Activated naive CD8-positive, alpha-beta T cell treated with anti-CD3 and anti-CD28 coated beads, Interleukin-2, amount 10 ng/mL, durations not matched to agents 7 days and 5 days (primary cell): Measurements from ENCODE around the gene ANKMY2. TPM values are rescaled to one million over a fixed set of nuclear protein-coding genes. Genes with fewer than 3 reads are reported as not detected.
"Not testable (repeated sequence)": the region's sequence is repeated elsewhere in the genome, so short reads cannot be mapped to it uniquely, and the experiment has no call there.

Source experiments
- ATAC-seq: fragments of 150-1000 bp; cut with Tn5 transposase; one replicate; pipeline ENCODE4 v1.10.0; 2021; ENCODE audit warnings: low read depth, moderate library complexity
- POLR2A ChIA-PET: fragments of 350-600 bp; sonication (Branson Sonifier 250); formaldehyde crosslinking; loops from one replicate; lab custom pipeline; 2021; ENCODE audit warnings: antibody characterized with exemption; lab: Charles Lee
- DNase-seq: peaks from one replicate; pipeline ENCODE4 v3.0.0; 2021
- H3K27ac Mint-ChIP-seq: one replicate; pipeline ENCODE4 v1.8.0; 2022; ENCODE audit warnings: mild to moderate bottlenecking, mixed read lengths
- H3K27me3 Mint-ChIP-seq: one replicate; pipeline ENCODE4 v1.8.0; 2022; ENCODE audit warnings: mild to moderate bottlenecking, moderate library complexity, mixed read lengths
- H3K36me3 Mint-ChIP-seq: one replicate; pipeline ENCODE4 v1.8.0; 2021; ENCODE audit warnings: mild to moderate bottlenecking, mixed read lengths
- H3K4me1 Mint-ChIP-seq: one replicate; pipeline ENCODE4 v1.8.0; 2021; ENCODE audit warnings: mixed read lengths
- H3K4me3 Mint-ChIP-seq: one replicate; pipeline ENCODE4 v1.8.0; 2022; ENCODE audit warnings: mild to moderate bottlenecking, moderate library complexity, mixed read lengths
- H3K9me3 Mint-ChIP-seq: one replicate; pipeline ENCODE4 v1.8.0; 2021; ENCODE audit warnings: mixed read lengths
- total RNA-seq, 2 experiments: library from RNA; stranded (reverse); gene quantifications; one replicate each; pipeline ENCODE4 v1.2.3, GENCODE V29; 2021

The ANKMY2 gene
- total RNA-seq, 2 experiments from 2014 or later, result 14.3 to 18.7 TPM

DNA sequence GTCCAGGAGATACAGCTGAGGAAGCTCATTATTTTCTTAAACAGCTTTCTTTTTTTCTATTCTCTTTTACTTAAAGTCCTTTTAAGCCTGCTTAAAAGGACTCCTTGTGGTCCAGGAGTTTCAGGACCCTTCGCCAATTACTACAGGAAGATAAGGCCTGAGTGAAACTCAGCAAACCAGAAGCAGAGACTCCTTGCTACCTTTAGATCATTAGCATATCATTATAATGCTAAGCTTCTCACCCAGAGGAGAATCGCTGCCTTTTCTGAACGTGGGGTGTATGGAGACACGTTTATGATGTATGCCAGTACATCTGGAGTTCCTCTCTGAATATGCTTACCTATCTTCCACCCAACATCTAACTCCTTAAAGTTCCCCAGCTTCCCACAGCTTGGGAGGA is 47.5 kb downstream of the ANKMY2 start:
- POLR2A ChIA-PET, result no interaction called here
- DNase-seq, result no peak
- no peak for ATAC-seq

DNA sequence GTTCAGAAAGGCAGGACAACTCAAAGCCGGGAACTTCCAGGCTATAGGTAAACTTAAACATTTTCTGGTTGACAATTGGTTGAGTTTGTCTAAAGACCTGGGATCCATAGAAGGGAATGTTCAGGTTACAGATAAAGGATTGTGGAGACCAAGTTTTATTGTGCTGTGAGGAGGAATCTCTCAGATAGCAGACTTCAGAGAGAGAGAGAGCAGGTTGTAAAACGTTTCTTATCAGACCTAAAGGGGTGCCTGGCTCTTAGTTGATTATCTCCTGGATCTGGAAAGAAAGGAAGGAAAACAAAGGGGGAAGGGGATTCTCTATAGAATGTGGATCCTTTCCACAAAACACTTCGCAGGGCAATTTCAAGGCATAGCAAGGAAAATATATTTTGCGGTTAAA is 50.0 kb downstream of the ANKMY2 start:
- H3K9me3 Mint-ChIP-seq, POLR2A ChIA-PET, H3K4me3 Mint-ChIP-seq, H3K36me3 Mint-ChIP-seq, ATAC-seq, H3K27me3 Mint-ChIP-seq, H3K4me1 Mint-ChIP-seq, H3K27ac Mint-ChIP-seq, DNase-seq: not testable (repeated sequence)

More for the DNA sequence above, 47.5 kb downstream of the ANKMY2 start:
- no peaks in the 10 kb centered on the region for H3K27me3 Mint-ChIP-seq
- peaks cover 14% of the 10 kb centered on the region for H3K36me3 Mint-ChIP-seq
- no peaks in the 10 kb centered on the region for H3K4me1 Mint-ChIP-seq
- H3K27ac Mint-ChIP-seq, result no peak overlapping the region
- H3K4me3 Mint-ChIP-seq, result no peak overlapping the region
- no peaks in the 10 kb centered on the region for H3K9me3 Mint-ChIP-seq

DNA sequence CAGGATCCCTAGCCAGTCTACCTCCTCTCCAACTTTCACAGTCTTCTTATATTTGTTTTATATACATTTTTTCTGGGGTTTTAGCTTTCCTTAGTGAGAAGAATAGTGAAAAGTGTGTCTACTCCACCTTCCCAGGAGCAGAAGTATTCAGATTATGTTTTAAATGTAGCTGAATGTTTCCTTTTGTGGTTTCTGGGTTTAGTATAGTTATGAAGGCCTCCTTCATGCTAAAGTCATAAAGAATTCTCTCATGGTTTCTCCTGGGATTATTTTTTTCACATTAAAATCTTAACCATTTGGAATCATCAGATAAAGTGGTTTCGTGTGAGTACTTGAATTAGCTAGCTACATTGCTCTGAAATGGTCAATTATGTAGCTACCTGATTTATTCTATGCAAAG is 50.9 kb downstream of the ANKMY2 start:
- Mint-ChIP-seq H3K9me3 (no peaks in the 10 kb centered on the region), H3K27me3 (no peaks in the 10 kb centered on the region), H3K36me3 (peaks cover 8% of the 10 kb centered on the region), H3K4me3 (no peak overlapping the region), H3K27ac (no peak overlapping the region), H3K4me1 (no peaks in the 10 kb centered on the region)
- no peak for DNase-seq
- POLR2A ChIA-PET, result no interaction called here
- no peak for ATAC-seq

DNA sequence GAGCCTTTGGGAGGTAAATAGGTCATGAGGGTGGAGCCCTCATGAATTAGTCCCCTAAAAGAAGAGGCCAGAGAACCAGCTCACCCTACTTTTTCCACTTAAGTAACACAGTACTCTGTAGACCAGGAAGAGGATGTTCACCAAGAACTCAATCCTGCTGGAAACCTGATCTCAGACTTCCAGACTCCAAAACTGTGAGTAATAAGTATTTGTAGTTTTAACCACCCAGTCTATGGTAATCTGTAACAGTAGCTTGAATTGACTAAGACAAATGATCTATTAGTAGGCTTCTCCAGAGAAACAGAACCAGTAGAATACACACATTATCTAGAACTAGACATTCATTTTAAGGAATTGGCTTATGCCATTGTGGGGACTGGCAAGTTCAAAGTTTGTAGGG is 51.5 kb downstream of the ANKMY2 start:
- POLR2A ChIA-PET, result no interaction called here
- H3K4me3 Mint-ChIP-seq, result no peak overlapping the region

DNA sequence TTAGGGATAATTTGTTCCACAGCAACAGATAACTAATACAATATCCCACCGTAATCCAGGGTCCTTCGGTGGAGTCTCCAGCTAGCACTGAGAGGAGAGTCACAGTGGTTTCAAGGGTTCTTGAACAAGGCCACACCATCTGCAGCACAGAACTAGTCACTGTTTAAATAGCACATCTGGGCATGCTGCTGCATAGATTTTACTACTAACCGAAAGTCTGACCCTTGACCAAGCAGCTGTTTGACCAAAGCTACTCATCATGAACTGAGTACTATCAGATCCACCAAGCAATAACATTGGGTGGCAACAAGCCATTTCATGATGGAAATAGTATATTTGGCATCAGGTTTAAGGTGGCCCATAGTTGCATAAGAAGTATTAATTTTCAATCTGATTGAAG is 53.2 kb downstream of the ANKMY2 start:
- no peaks in the 10 kb centered on the region for H3K9me3 Mint-ChIP-seq
- POLR2A ChIA-PET, result no interaction called here
- peaks cover 3% of the 10 kb centered on the region for H3K36me3 Mint-ChIP-seq
- ATAC-seq (no peak), DNase-seq (no peak)
- no peak overlapping the region for H3K4me3 Mint-ChIP-seq
- no peak overlapping the region for H3K27ac Mint-ChIP-seq
- H3K4me1 Mint-ChIP-seq, result no peaks in the 10 kb centered on the region
- H3K27me3 Mint-ChIP-seq, result peaks cover 2% of the 10 kb centered on the region

More for the DNA sequence above, 51.5 kb downstream of the ANKMY2 start:
- no peak for DNase-seq
- Mint-ChIP-seq H3K27ac (no peak overlapping the region), H3K4me1 (no peaks in the 10 kb centered on the region), H3K36me3 (peaks cover 6% of the 10 kb centered on the region), H3K27me3 (peaks cover 2% of the 10 kb centered on the region), H3K9me3 (no peaks in the 10 kb centered on the region)
- ATAC-seq, result no peak

DNA sequence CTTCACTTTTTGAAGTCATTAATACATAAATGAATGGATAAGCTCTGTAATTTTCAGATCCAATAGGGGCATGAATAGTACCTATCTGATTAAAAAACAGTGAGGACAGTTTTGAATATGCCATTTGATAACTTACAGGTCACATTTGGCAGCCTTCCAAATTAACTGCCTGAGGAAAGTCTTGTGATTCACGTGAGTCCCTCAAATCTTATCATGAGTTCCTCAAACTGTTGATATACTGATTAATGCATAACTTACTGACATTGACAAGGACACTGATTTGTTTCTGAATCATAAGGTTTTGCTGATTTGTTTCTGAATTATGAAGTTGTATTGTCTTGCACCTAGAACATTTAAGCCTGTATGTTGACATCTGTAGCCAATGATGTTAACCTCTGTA is 55.1 kb downstream of the ANKMY2 start:
- POLR2A ChIA-PET, result no interaction called here
- ATAC-seq (no peak), DNase-seq (no peak)
- no peaks in the 10 kb centered on the region for H3K36me3 Mint-ChIP-seq
- H3K27ac Mint-ChIP-seq, result no peak overlapping the region
- no peaks in the 10 kb centered on the region for H3K4me1 Mint-ChIP-seq
- no peaks in the 10 kb centered on the region for H3K9me3 Mint-ChIP-seq
- H3K4me3 Mint-ChIP-seq, result no peak overlapping the region
- H3K27me3 Mint-ChIP-seq, result peaks cover 5% of the 10 kb centered on the region

DNA sequence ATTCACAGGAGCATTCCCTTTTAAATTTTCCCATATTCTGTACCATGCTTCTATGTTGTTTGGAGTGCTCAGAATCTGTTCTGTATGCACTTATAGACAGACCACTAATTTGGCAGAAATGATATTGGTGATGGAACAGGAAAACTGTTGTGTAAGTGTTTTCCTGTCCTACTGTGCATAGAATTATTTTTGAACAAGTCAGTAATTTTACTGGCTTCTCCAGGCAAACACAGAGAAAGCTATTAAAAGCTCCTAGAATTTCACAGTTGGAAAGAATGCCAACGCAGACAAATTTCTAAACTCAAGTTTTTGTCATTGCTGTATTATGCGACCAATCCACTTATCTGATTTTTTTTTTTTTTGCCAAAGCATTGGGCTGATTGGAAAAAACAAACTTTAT is 55.7 kb downstream of the ANKMY2 start:
- ATAC-seq (no peak), DNase-seq (no peak)
- Mint-ChIP-seq H3K27ac (no peak overlapping the region), H3K27me3 (peaks cover 5% of the 10 kb centered on the region), H3K4me1 (no peaks in the 10 kb centered on the region), H3K36me3 (no peaks in the 10 kb centered on the region), H3K9me3 (no peaks in the 10 kb centered on the region), H3K4me3 (no peak overlapping the region)
- POLR2A ChIA-PET, result no interaction called here

DNA sequence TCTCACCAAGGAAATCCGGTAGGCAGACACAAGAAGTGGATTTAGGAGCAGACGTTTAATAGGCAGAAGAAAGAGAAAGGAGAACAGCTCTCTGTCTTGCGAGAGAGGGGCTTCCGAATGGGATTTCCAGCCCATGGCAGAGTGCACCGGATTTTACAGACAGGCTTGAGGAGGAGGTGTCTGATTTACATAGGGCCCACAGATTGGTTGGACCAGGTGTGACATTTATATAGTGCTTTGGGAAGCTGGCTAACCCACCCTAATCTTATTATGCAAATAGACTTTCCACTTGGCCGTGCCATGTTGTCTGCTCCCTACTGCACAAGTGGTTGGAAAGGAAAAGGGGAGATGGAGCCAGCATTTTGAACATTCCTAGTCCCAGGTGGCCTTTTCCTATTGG is 57.8 kb downstream of the ANKMY2 start:
- no peak for ATAC-seq
- no peaks in the 10 kb centered on the region for H3K9me3 Mint-ChIP-seq
- no peaks in the 10 kb centered on the region for H3K4me1 Mint-ChIP-seq
- peaks cover 5% of the 10 kb centered on the region for H3K27me3 Mint-ChIP-seq
- H3K4me3 Mint-ChIP-seq, result no peak overlapping the region
- H3K27ac Mint-ChIP-seq, result no peak overlapping the region
- DNase-seq, result no peak
- POLR2A ChIA-PET, result no interaction called here
- H3K36me3 Mint-ChIP-seq, result no peaks in the 10 kb centered on the region

DNA sequence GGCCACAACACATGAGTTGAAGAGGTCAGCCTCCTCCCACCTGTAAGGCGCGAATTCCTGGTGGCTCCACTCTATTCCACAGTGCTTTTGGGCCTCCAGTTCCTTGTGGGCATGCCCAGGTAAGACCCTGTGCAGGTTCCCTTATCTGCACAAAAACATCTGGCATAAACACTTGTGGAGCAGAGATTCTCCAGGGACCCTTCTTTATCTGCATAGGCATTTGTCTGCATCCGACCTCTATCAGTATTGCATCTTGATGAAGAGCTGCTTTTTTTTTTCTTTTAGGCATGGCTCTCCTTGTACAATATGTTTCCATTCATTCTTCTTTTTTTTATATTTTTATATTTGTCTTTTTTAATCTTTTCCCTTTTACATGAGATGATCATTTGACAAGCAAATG is 58.4 kb downstream of the ANKMY2 start:
- POLR2A ChIA-PET, result no interaction called here
- H3K9me3 Mint-ChIP-seq, result no peaks in the 10 kb centered on the region
- H3K27ac Mint-ChIP-seq, result no peak overlapping the region
- no peaks in the 10 kb centered on the region for H3K4me1 Mint-ChIP-seq
- DNase-seq (no peak), ATAC-seq (no peak)
- no peaks in the 10 kb centered on the region for H3K36me3 Mint-ChIP-seq
- H3K27me3 Mint-ChIP-seq, result peaks cover 5% of the 10 kb centered on the region
- H3K4me3 Mint-ChIP-seq, result no peak overlapping the region

DNA sequence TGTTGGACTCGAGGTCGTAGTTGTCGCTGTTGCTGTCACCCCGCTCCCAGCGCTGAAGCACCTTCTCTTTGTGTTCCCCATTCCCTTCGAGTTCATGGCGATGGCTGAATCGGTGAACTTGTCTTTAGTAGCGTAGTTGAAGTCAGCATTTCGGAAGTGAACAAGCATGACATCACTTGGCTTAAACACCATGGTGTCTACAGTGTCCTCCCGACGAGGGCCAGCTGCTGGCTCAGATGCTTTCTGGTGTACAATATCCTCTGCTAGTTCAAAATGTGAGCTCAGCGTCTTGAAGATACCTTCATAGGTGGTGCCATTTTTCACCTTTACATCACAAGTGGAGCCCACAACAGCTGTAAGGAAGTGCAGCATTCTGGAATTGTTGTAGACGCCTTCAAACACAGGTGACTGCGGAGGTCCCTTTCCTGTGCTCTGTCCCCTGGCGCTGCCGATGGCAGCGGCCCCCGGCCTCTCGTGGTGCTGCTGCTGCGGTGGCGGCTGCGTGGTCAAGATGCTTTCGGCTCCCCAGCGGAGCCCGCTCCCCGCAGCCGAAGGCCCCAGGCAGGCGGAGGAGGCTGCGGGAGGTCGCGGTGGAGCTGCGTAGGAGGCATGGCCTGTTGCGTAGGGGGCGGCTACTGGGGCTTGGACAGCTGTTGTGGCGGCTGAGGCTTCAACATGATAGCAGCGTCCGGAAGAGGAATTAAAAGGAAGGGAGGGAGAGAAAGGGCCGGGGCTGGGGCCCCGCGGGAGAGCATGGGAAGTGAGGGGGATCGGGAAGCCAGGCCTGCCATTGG is 59.3 kb downstream of the ANKMY2 start:
- ATAC-seq (no peak), DNase-seq (no peak)
- POLR2A ChIA-PET, result no interaction called here
- Mint-ChIP-seq H3K27ac (no peak overlapping the region), H3K4me3 (no peak overlapping the region), H3K9me3 (no peaks in the 10 kb centered on the region), H3K27me3 (peaks cover 5% of the 10 kb centered on the region), H3K4me1 (no peaks in the 10 kb centered on the region), H3K36me3 (no peaks in the 10 kb centered on the region)

DNA sequence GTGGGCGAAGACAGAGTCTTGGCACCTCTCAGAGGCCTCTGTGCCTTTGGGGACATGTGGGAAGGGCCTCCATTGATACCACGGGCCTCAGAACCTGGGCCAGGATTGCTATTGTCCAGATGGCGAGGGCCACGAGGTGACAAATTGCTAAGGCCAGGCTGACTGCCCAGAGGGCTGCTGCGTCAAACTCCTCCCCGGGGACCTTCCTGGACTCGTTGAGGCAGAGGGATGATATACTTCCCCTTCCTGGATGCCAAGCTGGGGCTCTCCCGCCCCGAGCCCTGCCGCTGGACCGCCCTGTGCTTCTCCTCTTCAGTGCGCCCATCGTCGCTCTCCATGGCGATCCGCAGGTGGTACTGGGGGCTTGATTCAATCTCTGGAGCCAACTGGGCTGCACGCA is 60.0 kb downstream of the ANKMY2 start:
- POLR2A ChIA-PET, result no interaction called here
- Mint-ChIP-seq H3K4me3 (no peak overlapping the region), H3K4me1 (no peaks in the 10 kb centered on the region), H3K9me3 (no peaks in the 10 kb centered on the region), H3K27me3 (peaks cover 5% of the 10 kb centered on the region), H3K27ac (no peak overlapping the region), H3K36me3 (no peaks in the 10 kb centered on the region)
- DNase-seq, result no peak
- no peak for ATAC-seq

DNA sequence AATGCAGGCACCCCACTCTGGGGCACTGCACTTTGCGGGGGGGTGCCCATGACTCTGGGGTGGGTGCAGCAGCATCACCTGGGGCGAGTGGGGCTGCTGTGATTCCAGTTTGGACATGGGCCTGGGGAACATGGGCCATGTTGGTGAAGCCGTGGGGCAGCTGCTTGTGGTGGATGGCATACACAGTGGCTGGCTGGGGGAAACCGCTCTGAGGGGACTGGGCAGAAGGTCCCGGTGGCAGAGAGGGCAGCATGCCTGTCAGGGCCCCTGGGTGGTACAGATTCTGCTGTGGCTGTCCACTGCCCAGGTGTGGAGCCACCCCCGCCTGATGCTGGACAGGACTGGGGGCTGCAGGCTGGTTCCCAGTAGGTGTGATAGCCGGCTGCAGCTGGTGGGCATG is 61.7 kb downstream of the ANKMY2 start:
- ATAC-seq (no peak), DNase-seq (no peak)
- Mint-ChIP-seq H3K4me3 (no peak overlapping the region), H3K27ac (no peak overlapping the region), H3K27me3 (peaks cover 3% of the 10 kb centered on the region), H3K9me3 (no peaks in the 10 kb centered on the region), H3K36me3 (no peaks in the 10 kb centered on the region), H3K4me1 (no peaks in the 10 kb centered on the region)
- POLR2A ChIA-PET, result no interaction called here

DNA sequence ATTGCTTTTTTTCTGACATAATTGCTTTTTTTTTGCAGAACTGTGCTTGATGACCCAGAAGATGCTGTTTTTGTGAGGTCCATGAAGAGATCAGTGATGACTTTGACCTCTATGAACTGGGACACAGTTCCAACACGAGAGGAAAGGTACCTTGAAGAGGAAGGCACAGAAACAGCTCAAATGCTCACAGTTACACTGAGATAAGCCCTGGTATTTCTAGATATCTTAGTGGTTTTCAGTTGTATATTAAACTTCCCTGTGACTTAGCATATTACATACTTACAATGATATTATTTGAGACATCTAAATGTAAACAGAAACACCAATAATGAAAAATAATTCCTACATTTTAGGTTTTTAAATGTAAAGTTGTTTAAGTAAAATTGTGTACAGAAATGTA is 64.3 kb downstream of the ANKMY2 start:
- no peak overlapping the region for H3K27ac Mint-ChIP-seq
- DNase-seq (no peak), ATAC-seq (no peak)
- H3K27me3 Mint-ChIP-seq, result no peaks in the 10 kb centered on the region
- H3K9me3 Mint-ChIP-seq, result no peaks in the 10 kb centered on the region
- H3K4me3 Mint-ChIP-seq, result no peak overlapping the region
- POLR2A ChIA-PET, result no interaction called here
- no peaks in the 10 kb centered on the region for H3K36me3 Mint-ChIP-seq
- H3K4me1 Mint-ChIP-seq, result no peaks in the 10 kb centered on the region

DNA sequence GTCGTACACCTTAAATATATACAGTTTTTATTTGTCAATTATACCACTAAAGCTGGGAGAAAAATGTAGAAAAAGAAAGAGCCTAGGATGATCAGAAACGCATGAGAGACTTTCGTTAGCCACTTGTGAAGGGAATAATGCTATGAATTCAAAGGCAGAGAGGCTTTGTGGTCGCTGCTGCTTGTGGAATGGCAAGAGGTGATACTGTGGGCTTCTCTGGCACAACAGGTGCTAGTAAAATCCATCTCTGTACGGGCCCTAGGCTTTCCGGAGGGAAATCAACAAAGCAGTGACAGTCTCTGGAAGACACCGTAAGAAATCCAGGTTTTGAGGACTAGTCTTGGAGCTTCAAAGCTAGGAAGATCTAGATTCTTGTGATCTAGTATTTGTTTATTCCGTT is 66.3 kb downstream of the ANKMY2 start:
- Mint-ChIP-seq H3K27me3 (no peaks in the 10 kb centered on the region), H3K36me3 (no peaks in the 10 kb centered on the region), H3K4me3 (no peak overlapping the region), H3K27ac (no peak overlapping the region), H3K9me3 (no peaks in the 10 kb centered on the region), H3K4me1 (no peaks in the 10 kb centered on the region)
- DNase-seq (no peak), ATAC-seq (no peak)
- POLR2A ChIA-PET, result no interaction called here
